ENCODE measurements around the gene HS3ST4. TPM values are rescaled to one million over a fixed set of nuclear protein-coding genes. Genes with fewer than 3 reads are reported as not detected.
"Not testable (repeated sequence)": the region's sequence is repeated elsewhere in the genome, so short reads cannot be mapped to it uniquely, and the experiment has no call there.

Gene HS3ST4
- total RNA-seq, 1 donor from 2014 or later = not detected

DNA sequence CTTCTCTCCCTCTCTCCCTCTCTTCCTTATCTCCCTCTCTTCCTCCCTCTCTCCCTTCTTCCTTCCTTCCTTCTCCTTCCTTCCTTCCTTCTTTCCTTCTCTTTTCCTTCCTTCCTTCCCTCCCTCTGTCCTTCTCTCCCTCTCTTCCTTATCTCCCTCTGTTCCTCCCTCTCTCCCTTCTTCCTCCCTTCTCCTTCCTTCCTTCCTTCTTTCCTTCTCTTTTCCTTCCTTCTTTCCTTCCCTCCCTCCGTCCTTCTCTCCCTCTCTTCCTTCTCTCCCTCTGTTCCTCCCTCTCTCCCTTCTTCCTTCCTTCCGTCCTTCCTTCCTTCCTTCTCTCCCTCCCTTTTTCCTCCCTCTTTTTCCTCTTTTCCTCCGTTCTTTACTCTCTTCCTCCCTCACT is 38.6 kb downstream of the HS3ST4 start:
- intact Hi-C loops (cut with micrococcal nuclease) = no loop called here

DNA sequence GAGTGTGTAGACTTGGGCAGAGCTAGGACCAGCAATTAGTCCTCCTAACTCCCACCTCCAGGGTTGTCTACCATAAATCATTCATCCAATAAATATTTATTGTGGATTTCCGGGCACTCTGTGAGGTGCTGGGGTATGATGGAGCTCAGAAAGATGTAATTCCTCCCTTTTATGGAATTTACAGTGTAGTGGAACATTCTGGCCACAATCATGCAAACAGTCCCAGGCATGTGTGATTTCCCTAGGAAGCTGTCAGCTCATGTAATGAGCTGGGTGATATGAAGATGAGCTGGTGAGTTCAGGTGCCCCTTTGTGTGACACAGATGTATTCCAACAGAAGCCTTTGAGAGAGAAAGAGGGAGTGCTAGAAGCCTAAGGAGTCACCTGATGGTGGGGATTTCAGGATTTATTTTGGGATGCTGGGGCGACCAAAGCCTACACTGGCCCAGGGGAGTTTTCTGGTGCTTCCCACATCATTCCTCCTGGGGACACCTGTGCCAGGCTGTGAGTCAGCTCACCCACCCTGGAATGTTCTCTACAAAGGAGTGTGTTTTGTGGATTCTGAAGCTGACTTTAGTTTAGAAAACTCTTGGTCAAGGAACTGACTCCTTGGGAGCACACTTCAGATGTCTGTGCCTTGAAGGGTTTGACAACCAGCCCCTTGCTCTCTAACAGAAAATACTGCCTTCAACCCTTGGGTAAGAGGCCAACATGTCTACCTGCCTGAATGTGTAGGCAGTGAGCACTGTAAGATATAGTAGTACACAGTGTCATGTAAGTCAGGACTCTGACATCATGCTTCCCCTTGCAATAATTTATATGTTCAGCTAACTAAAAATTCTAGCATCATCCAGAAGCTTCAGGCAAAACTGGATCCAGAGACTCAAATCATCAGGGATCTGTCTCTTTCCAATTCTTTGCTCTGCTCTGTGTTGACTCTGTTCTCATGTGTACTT is 42.9 kb downstream of the HS3ST4 start:
- intact Hi-C loops (cut with micrococcal nuclease) = no loop called here

DNA sequence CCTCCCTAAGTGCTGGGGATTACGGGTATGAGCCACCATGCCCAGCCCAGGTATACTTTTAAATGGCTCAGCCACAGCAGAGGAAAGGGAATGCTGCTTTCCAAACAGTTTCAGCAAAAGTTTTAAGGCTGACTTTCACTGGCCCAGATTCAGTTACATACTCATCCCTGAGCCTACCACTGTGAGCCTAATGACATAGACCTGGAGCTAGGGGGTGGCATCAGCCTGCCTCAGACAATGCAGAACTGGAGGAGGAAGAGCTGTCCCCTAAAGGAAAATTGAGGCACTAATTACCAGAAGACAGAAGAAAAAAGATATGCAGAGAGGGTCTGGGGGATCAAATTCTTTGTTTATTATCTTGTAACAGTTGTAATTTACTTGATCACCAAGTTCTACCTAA is 43.9 kb downstream of the HS3ST4 start:
- intact Hi-C loops (cut with micrococcal nuclease) = no loop called here

DNA sequence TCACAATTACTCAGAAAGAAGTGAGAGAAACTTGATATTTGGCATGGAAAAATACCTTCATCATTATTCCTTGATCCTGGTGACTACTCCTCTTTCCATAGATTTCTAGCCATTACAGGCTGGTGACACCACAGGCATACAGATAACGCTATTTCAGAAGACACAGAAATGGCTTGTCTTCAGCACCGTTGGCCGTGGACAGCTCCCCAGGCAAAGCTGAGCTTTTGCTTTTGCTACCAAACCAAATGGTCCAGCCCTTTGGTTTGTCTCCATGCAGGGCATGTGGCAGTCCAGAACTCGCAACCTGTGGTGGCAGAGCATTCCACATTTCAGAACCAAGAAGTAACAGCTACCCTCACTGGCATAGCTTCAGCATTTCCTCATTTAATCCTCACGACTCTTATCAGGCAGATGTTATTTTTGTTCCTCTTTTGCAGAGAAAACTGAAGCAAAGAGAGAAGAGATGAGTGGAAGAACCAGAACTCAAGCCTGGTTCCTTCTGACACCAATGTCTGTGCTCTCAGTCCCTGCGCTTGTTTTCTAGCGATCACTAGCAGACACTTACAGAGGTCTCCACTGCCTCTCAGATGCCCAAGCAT is 55.5 kb downstream of the HS3ST4 start:
- intact Hi-C loops (cut with micrococcal nuclease) = no loop called here

DNA sequence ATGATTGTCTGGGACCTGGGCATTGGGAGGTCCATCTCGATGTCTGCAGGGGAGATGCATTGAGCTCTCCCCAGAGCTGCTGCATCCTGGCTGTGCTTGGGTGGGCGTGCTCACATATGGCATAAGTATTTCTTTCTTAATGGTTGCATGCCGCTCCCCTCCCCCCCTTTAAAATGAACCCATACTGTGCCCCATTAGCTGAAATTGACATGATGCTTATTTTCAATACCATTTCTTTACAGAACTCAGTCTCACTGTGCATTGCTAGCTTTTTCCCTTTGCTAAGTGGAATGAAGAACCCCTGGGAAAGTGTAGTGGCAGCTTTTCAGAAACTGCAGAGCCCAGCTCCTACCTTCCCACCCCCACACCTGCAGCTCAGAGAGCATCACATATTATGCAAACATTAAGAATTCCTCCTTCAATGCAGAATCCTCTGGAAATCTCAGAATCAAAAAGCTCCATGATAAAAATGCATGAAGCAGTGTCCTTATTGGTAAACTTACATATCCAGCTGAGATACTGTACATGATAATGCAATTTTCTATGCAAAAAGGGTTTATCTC is 56.4 kb downstream of the HS3ST4 start:
- intact Hi-C loops (cut with micrococcal nuclease) = no loop called here

DNA sequence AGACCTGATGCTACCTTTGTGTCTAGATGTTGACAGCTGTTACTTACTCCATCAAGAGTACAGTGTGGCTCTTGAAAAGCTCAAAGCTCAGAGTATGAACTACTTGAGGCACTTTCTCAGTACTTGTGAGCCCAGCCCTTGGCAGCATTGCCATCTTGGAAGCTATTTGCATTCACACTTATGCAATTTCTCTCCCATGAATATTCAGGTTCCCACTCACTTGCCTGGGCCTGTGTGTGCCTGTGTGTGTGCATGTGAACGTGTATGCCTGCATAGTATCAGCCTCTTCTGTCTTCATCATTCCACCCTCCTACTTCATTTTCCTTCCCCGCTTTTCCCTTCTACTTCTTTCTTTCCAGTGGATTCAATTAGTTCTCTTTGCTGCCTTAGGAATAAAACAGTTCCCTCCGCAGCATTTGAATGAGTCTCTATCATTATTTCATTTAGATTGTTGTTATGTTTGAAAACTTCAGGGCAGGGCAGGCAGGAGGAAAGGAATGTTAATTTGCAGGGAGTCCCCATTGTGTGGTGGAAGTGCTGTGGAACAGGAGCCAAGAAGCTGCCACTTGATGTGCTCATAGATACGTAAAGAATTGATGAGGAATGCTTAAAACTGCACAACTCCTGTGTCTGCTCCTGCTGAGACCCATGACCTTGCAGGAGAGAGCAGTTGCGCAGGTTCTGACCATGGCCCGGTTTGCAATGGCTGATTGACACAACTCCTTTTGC is 58.9 kb downstream of the HS3ST4 start:
- intact Hi-C loops (cut with micrococcal nuclease) = no loop called here

DNA sequence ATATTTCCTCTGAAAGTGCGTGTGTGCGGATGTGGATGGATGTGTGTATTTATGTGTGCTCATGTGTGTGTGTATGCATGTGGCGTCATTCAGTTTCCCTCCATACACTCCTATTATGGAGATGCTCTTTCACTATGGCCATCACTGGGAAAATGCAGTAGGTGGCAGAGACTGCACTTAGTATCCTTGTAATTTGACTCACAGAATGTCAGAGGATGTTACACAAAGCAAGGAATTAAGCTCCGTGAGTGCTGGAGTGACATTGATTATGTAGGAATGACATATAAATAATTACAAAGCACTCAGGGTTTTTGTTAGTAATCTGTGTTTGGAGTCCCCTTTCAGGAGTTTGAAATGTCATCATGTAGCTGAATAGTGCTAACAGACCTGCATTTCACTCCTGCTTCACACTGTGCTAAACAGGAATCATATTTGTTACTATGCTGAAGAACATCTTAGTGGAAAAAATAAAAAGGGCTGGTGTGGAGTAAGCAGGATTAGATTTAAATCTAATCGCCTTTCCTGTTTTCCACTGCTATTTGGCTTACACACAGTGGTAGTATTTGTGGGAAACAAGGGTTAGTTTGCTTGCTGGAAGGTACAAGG is 59.6 kb downstream of the HS3ST4 start:
- intact Hi-C loops (cut with micrococcal nuclease) = no loop called here

DNA sequence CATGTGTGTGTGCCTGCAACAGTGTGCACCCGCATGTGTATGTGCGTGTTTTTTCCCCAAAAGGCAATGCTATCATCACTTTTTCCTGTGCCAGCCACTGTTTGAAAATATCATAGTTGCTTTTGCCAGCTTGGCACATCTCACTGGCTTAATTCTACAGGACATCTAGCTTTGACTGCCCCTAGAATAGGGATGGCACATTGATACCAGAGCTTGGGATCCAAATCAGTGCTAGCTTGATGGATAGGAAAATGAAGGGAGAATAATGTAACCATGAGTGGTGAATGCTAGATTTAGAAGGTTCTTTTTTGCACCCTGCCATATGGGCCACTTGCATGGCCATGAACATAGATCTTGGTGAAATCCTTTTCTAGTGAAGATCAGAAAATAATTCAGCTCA is 72.7 kb downstream of the HS3ST4 start:
- intact Hi-C loops (cut with micrococcal nuclease) = no loop called here

DNA sequence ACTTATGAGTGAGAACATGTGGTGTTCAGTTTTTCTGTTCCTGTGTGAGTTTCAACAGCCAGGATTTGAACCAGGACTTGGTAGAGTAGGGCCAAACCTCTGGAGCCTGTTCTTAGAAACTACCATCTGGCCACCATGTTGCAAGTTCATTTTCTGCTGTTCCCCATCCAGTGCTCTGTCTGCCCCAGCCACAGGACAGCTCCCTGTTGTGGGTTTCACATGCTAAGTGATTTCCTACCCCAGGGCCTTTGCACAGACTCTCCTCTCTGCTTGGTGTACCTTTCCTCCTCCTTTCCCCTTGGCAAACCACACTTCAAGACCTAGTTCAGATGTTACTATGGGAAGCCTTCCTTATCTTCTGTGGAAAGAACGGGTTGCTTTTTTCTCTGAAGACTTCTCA is 79.5 kb downstream of the HS3ST4 start:
- intact Hi-C loops (cut with micrococcal nuclease) = loop anchor here (5.0 kb wide), 1 partner anchor 1031 kb away; no protein-coding TSS in a partner anchor

DNA sequence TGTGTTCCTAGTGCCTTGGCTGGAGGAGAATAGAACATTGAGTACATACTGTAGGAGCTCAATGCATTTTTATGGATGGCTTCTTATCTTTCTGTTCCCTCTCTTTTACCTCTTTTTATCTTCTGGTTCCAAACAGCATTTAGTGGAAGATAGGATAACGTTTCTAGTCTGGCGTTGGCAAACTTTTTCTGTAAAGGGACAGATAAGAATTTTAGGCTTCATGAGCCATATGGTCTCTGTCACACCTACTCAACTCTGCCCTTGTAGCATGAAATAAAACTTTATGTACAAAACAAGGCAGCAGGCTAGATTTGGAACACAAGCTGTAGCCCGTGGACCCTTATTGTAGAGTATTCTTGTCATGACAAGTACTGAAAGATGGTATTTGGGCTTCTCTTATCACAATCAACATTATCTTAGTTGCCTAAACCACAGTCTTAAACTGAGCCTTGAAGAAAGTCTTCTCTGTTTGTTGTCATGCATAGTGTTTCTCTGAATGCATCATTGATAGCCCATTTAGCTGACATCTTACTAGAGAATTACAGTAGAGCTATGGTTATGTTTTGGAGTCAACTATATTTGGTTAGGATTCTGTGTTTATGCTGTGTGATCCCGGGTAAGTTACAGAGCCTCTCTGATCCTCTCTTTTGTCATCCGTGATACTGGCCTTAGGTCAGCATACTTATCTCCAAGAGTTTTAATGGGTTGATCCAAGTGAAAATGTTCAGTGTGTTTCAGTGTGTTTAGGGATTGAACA is 80.2 kb downstream of the HS3ST4 start:
- intact Hi-C loops (cut with micrococcal nuclease) = loop anchor here (5.0 kb wide), 1 partner anchor 1030 kb away; no protein-coding TSS in a partner anchor

DNA sequence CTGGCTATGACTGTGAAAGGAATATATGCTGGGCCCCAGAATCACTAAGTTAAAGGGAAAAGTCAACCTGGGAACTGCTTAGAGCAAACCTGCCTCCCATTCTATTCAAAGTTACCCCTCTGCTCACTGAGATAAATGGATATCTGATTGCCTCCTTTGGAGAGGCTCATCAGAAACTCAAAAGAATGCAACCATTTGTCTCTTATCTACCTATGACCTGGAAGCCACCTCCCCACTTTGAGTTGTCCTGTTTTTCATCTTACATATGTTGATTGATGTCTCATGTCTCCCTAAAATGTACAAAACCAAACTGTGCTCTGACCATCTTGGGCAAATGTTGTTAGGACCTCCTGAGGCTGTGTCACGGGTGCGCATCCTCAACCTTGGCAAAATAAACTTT is 84.5 kb downstream of the HS3ST4 start:
- intact Hi-C loops (cut with micrococcal nuclease) = not testable (repeated sequence)

DNA sequence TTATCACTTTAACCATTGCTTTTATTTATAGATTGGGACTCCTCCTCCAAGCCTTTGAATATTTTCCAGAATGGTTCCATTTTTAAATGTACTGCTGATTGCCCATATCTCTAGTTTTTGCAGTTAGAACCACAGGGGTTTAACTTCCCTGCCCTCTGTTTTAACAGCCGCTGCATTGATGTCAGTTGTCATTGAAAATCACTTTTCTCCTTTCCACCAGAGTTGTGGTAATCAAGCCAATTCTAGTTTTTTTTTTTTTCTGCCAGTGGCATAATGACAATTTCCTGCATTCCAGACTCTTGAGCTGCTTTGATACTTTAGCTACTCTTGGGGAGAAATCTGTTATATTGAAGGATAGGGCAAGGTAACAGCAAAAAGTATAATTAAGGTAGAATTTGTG is 91.5 kb downstream of the HS3ST4 start:
- intact Hi-C loops (cut with micrococcal nuclease) = no loop called here

DNA sequence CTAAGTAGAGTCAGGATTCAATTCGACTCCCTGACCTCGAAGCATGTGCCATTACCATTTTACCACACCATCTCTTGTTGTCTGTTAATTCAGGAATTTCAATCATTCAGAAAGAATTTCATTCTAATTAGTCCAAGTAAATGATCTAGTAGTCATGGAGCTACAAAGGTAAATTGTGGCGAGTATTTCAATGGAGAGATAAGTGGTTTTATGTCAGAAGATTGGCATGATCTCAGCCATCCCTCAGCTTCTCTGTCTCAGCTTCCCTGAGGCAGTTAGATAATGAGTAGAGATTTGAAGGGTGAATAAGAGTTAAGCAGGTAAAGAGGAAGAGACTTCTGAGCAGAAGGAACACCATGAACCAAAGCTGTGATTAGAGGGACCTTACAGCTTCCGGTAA is 93.6 kb downstream of the HS3ST4 start:
- intact Hi-C loops (cut with micrococcal nuclease) = no loop called here

DNA sequence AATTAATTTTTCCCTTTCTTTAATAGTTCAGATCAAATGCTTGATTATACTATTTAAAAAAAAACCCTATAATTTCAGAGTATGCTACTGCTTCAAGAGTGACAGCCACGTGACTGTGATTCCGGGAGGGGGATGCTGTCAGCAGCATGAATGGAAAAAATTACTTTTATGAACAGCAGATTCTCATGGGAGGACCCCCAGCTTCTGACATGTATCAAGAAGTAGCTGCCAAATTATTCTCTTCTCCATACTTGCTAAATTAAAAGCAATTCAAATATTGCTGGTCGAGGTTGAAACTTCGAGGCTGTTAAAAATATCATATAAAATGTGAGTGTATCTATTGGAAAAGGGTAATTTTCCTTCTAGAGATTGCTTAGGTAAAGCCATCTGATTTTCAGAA is 95.0 kb downstream of the HS3ST4 start:
- intact Hi-C loops (cut with micrococcal nuclease) = no loop called here

DNA sequence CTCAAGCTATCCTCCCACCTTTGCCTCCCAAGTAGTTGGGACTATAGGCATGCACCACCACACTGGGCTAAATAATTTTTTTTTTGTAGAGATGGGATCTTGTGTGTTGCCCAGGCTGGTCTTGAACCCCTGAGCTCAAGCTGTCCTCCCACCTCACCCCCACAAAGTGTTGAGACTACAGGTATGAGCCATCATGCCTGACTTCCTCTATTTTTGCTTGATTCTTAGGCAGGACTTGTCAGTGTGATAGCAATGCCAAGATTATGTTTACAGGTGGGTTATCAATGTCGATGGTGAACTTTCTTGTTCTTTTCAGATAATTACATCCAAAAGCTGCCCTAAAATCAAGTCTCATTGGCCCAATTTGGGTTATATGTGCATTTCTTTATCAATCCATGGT is 96.9 kb downstream of the HS3ST4 start:
- intact Hi-C loops (cut with micrococcal nuclease) = no loop called here

DNA sequence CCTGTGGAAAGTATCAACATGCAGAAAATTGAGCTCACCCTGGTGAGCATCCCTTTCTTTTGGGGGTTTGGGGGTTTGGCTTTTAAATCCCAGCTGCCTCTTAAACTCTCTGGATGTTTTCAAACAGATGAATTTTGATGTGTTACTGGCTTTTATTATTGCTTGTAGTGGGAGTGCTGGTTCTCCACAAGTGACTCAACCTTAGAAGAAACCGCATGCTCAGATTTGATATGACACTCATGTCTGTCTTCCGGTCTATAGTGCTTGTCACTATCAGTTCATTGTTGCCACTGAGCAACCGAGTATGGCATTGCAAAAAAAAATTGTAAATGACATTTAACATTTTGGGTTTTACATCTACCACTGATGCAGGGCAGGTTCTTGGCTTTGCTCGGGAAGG is 104.5 kb downstream of the HS3ST4 start:
- intact Hi-C loops (cut with micrococcal nuclease) = no loop called here

DNA sequence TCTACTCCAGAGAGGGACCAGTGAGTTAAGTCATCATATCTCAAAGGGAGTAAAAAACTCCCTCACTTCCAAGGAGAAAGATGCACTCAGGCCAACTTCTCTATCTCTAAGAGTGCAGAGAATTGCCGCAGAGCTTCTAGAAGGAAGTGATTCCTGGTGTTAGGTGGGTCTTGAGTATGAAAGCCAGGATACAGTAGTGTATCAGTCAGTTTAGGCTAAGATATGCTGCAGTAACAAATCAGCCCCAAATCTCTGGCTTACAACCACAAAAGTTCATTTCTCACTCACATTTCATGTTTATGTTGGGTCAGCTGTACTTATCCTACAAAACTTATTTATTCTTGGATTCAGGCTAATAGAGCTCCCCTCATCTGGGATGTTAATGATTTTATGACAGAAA is 106.3 kb downstream of the HS3ST4 start:
- intact Hi-C loops (cut with micrococcal nuclease) = no loop called here

DNA sequence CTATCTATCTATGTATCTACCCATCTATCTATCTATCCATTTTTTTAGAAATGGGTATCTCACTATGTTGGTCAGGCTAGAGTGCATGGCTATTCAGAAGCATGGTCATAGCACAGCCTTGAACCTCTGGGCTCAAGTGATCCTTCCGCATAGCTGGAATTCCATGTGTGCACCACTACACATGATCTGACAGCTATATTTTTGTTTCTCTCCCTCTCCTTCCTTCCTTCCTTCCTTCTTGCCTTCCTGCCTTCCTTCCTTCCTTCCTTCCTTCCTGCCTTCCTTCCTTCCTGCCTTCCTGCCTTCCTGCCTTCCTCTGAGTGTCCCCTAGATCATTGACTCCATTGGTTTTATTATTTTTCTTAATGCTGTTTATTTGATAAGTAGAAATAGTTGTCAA is 108.1 kb downstream of the HS3ST4 start:
- intact Hi-C loops (cut with micrococcal nuclease) = no loop called here

DNA sequence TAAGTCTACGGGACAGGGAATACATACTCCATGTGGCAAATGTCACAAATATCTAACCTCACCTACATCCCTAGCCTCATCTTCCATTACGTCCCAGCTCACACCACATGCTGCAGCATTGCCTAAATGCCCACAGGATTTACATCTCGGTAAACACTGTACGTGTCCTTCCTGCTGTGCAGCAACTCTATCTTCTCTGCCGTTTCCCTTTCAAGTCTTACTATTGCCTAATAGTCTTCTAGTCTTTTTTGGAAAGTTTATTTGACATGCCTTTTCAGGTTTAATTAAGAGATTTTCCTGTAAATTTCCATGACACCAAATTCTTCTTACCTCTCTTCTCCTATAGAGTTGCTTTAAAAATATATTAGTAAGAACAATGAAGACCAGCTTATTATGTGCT is 120.5 kb downstream of the HS3ST4 start:
- intact Hi-C loops (cut with micrococcal nuclease) = no loop called here

DNA sequence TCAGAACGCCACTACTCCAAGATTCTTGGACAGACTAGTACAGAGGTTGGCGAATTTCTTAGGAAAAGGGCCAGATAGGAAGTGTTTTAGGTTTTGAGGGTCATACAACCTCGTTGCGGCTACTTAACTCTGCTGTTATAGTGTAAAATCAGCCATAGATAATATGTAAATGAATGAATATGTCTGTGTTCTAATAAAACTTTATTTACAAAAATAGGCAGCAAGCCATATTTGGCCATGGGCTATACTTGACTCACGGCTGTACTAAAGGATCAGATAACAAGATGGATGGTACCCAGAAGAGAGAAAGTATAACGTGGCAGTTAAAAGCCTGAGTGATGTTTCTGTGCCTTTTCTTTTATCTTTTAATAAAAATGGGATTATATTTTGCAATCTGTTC is 125.5 kb downstream of the HS3ST4 start:
- intact Hi-C loops (cut with micrococcal nuclease) = no loop called here

DNA sequence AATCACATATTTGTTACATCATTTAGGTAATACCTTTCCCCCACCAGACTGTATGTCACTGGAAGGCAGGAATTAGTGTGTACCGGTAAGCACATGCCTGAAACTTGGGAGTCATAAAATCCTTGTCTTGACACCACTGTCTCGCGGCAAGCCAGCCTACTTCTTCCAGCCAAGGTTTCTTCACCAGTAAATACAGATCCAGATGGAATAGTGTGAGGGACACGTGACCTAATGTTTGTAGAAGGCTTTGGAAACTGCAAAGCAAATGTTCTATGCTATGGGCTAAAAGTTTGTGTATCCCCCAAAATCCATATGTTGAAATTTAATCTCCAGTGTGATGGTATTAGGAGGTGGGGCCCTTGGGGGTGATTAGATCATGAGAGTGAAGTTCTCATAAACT is 126.1 kb downstream of the HS3ST4 start:
- intact Hi-C loops (cut with micrococcal nuclease) = no loop called here
